GM18517 (cell line): ENCODE data around the gene CSRNP2.
"Not testable (repeated sequence)": the region's sequence is repeated elsewhere in the genome, so short reads cannot be mapped to it uniquely, and the experiment has no call there.

Source experiments
- ATAC-seq: cut with Tn5 transposase; IDR thresholded peaks from one replicate; pipeline ENCODE4 v1.9.1; 2021; ENCODE audit warnings: mild to moderate bottlenecking, moderate library complexity; ENCODE audit not compliant: unreplicated experiment

The CSRNP2 gene

DNA sequence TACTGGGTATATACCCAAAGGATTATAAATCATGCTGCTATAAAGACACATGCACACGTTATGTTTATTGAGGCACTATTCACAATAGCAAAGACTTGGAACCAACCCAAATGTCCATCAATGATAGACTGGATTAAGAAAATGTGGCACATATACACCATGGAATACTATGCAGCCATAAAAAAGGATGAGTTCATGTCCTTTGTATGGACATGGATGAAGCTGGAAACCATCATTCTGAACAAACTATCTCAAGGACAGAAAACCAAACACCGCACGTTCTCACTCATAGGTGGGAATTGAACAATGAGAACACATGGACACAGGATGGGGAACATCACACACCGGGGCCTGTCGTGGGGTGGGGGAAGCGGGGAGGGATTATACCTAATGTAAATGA, 4.5 kb downstream of the CSRNP2 start:
- not testable (repeated sequence) for ATAC-seq

GRCh38 chr12:51078346-51078745, 5.0 kb downstream of the CSRNP2 start:
- not testable (repeated sequence) for ATAC-seq

GRCh38 chr12:51077930-51078329, 5.5 kb downstream of the CSRNP2 start:
- ATAC-seq = no peak

GRCh38 chr12:51076236-51076930, 7.0 kb downstream of the CSRNP2 start:
- ATAC-seq = no peak

DNA sequence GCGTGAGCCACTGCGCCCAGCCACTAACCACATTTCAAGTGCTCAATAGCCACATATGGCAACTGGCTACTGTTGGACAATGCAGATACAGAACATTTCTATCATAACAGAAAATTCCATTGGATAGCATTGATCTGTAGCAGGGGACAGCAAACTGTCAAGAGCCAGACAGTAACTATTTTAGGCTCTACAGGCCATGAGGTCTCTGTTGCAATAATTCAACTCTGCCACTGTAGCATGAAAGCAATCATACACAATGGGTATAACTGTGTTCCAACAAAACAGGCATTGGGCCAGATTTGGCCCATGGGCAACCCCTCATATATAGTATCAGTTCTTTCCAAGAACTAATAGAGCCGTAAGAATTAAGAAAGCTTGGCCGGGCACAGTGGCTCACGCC, 8.0 kb downstream of the CSRNP2 start:
- no peak for ATAC-seq

GRCh38 chr12:51071663-51072062, 11.7 kb downstream of the CSRNP2 start:
- no peak for ATAC-seq

- no peak for ATAC-seq
Observed at GRCh38 chr12:51070004-51070403, 13.4 kb downstream of the CSRNP2 start.

GRCh38 chr12:51067771-51068170, 15.6 kb downstream of the CSRNP2 start:
- ATAC-seq = no peak

- no peak for ATAC-seq
Observed at GRCh38 chr12:51067229-51067628, 16.2 kb downstream of the CSRNP2 start.

GRCh38 chr12:51065530-51065929, 17.9 kb downstream of the CSRNP2 start:
- no peak for ATAC-seq

DNA sequence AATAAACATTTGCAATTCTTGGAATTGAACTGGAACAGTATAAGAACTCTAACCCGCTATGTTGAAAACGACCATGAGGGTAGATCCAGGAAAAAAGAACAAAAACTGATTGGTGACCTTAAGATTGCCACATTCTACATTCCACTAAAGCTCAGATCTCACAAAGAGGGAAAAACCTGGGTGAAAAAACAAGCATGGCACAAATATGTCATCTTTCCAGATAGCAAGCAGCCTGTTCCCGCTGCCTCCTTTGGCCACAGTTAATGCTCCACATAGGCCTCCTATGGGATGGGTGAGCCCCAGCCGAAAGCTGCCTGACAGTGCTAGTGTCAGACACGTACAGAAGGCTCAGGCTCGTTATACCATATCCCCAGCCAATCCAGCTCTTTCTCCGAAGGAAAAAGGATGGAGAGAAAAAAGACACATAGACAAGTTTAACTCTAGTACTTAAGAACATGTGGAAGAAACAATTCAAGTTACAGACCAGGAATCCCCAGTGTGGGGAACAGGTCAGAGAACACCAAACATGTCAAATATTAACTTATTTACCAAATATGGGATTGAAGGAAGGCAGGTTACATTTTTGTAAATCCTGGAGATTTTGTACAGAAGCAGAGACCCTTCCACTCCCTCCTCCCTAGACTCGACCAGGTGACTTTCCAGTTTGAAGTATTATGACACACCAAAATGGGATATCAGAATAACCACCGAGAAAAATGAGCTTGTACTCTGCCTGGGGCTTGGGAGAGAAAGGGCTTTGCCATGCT, 20.6 kb downstream of the CSRNP2 start:
- no peak for ATAC-seq

- no peak for ATAC-seq
Observed at GRCh38 chr12:51059086-51059485, 24.3 kb downstream of the CSRNP2 start.

DNA sequence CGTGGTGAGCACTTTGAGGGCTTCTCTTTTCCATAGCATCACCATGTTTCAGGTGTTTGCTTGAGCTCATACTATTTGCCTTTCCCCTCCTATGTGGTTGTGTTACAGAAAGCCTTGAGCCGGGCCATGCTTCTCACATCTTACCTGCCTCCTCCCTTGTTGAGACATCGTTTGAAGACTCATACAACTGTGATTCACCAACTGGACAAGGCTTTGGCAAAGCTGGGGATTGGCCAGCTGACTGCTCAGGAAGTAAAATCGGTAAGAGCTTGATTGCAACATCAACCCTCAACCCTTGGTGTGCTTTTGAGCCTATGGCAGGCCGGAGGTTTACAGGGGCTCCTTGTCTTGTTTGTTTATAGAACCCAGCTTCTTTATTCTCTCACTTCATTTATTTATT, 27.2 kb downstream of the CSRNP2 start:
- ATAC-seq = no peak

DNA sequence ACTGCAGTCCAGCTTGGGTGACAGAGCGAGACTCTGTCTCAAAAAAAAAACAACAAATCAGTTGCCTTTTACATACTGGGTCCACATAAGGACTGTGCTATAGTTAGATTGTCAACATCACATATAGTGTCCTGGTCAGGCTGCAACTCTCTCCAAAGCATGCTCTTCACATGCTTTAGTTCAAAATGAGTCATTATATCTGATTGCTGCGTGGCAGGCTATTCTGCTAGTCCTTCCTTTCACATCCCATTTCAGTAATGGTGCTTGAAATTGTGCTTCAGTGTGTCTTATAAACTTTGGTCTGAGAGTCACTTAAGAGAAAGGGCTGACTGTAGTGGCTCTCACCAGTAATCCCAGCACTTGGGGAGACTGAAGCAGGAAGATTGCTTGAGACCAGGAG, 28.3 kb downstream of the CSRNP2 start:
- no peak for ATAC-seq

GRCh38 chr12:51051787-51052186, 31.6 kb downstream of the CSRNP2 start:
- no peak for ATAC-seq

DNA sequence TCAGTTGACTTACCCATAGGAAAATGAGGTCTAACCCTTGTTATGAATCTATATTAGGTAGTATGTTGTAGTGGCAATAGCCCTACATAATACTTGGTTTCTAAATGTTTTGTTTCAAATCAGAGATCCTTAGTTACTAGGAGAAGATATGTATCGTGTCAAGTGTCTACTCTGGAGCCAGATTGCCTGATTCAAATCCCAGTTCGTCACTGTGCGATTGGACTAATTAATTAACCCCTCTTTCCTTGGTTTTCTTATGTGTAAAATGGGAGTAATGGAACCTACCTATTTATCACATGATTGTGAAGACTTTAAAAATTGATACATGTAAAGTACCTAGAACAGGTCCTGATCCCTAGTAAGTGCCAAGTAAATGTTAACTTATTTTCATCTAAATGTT, 33.9 kb downstream of the CSRNP2 start:
- no peak for ATAC-seq

DNA sequence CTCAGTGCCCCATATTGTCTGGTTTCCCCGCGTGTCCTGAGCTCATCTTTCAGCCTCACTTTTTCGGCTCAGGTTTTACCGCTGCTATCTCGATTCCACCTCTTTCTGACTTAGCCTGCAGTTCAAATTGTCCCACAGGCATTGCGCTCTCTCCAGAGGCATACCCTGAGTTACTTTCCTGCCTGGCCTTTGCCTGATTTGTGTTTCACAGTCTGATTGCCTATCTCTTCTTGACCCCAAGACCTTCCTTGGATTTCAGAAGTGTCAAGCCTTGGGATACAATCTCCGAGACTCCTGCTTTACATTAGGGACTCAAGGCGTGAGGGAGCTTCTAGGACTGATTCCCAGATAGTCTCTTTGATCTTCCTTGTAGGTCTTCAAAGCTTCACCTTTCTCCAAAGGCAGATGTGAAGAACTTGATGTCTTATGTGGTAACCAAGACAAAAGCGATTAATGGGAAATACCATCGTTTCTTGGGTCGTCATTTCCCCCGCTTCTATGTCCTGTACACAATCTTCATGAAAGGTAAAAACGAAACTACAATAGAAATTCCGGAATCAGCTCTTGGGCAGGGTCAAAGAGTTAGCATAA, 34.6 kb downstream of the CSRNP2 start:
- no peak for ATAC-seq

DNA sequence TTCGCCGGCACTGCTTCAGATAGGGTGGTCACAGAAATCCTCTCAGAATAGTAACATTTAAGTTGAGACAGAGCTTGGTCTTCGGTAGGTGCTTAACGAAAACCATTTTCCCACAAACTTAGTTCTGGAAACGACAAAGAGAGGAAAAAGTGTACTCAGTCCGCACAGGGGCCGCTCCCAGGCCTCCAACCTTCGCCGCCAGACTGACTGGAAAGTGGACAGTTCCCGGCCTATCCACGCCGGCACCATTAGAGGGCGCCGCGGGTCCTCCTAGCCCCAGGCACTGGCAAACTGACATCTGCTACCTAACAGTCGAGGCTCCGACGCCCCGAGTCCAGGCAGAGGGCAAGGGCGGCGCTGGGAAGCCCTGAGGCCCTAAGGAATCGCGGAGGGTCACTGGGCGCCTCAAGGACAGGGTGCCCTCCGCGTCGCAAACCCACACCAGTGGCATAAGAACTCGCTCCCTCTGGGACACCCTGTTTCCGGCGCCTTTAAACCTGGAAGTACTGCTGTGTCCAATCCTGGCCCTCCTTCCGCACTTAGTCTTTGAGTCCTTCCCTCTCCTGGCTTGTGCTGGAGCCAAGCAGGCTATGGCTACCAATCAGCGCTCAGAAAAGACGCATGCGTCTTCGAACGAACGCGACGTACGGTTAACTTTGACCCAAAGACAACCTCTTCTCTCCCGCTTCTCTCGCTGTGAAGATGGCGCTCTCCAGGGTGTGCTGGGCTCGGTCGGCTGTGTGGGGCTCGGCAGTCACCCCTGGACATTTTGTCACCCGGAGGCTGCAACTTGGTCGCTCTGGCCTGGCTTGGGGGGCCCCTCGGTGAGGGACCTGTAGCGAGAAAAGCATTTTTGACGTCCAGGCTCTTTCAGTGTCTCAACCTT, 35.5 kb downstream of the CSRNP2 start, which contains the start of gene LETMD1:
TSS of gene LETMD1 (plus strand) at position 673 of the 886 bp plus-strand sequence. CDS start at position 703, 30 bp downstream.
- peak; percentile 95 for ATAC-seq

- ATAC-seq = no peak
Observed at GRCh38 chr12:51036279-51036678, 47.1 kb downstream of the CSRNP2 start.

- ATAC-seq = no peak
Observed at GRCh38 chr12:51033457-51034089, 49.8 kb downstream of the CSRNP2 start.
